Endodermal cell (in vitro differentiated cells): ENCODE measurements around the gene LAMTOR4. TPM values are rescaled to one million over a fixed set of nuclear protein-coding genes. Genes with fewer than 3 reads are reported as not detected.

ENCODE experiments used
- DNase-seq: peaks from one replicate; pipeline ENCODE4 v3.0.0-alpha.2; 2017
- H3K27ac ChIP-seq: 2 replicates; pipeline ENCODE4 v1.5.1; 2013; ENCODE audit warnings: mild to moderate bottlenecking, low read depth, low read length, moderate library complexity
- H3K27me3 ChIP-seq: 2 replicates; pipeline ENCODE4 v1.6.1; 2013; ENCODE audit warnings: mild to moderate bottlenecking, low read length, moderate library complexity; ENCODE audit not compliant: insufficient read depth, control insufficient read depth, poor library complexity, severe bottlenecking
- H3K36me3 ChIP-seq: 2 replicates; pipeline ENCODE4 v1.7.0; 2013; ENCODE audit warnings: mild to moderate bottlenecking, low read length, moderate library complexity; ENCODE audit not compliant: control insufficient read depth, insufficient read depth
- H3K4me1 ChIP-seq: one replicate; pipeline ENCODE4 v1.7.0; 2013; ENCODE audit warnings: low read length; ENCODE audit not compliant: control insufficient read depth, insufficient read depth
- H3K4me3 ChIP-seq: 2 replicates; pipeline ENCODE4 v1.5.1; 2013; ENCODE audit warnings: mild to moderate bottlenecking, low read length, moderate library complexity
- H3K9ac ChIP-seq: 2 replicates; pipeline ENCODE4 v1.6.1; 2013; ENCODE audit warnings: mild to moderate bottlenecking, low read length, moderate library complexity; ENCODE audit not compliant: poor library complexity, severe bottlenecking; ENCODE audit errors: extremely low read depth
- H3K9me3 ChIP-seq: 2 replicates; pipeline ENCODE4 v1.6.1; 2013; ENCODE audit warnings: mild to moderate bottlenecking, low read length, moderate library complexity; ENCODE audit not compliant: control insufficient read depth
- H3K27ac Mint-ChIP-seq: 2 replicates; pipeline ENCODE4 v1.8.0; 2020; ENCODE audit warnings: mixed read lengths
- H3K27me3 Mint-ChIP-seq: 2 replicates; pipeline ENCODE4 v1.8.0; 2021; ENCODE audit warnings: mild to moderate bottlenecking, mixed read lengths; ENCODE audit not compliant: insufficient read depth
- H3K36me3 Mint-ChIP-seq: 2 replicates; pipeline ENCODE4 v1.8.0; 2020; ENCODE audit warnings: low read depth, mixed read lengths
- H3K4me1 Mint-ChIP-seq: 2 replicates; pipeline ENCODE4 v1.8.0; 2020; ENCODE audit warnings: mixed read lengths
- H3K4me3 Mint-ChIP-seq: 2 replicates; pipeline ENCODE4 v1.8.0; 2020; ENCODE audit warnings: mild to moderate bottlenecking, moderate library complexity, mixed read lengths
- H3K9me3 Mint-ChIP-seq: 2 replicates; pipeline ENCODE4 v1.8.0; 2020; ENCODE audit warnings: mild to moderate bottlenecking, mixed read lengths
- WGBS, 2 experiments: methylation state at CpG; one replicate each; pipeline versions ENCODE4 v1.1.5 to v1.1.7; 2013; ENCODE audit warnings: missing lambda C conversion rate in 2 of 2, mixed read lengths in 1 of 2; ENCODE audit not compliant: insufficient coverage in 1 of 2, insufficient read length in 1 of 2; 5-methylcytosine and 5-hydroxymethylcytosine counted together
- total RNA-seq, 2 donors: library from RNA; stranded (reverse); fragmentation: NEBNext Ultra II Directional in 1 of 2; extraction: Animal tissue kit (Norgen Biotek cat#: 25700) in 1 of 2; gene quantifications; 2 replicates in 1 of 2; 3 replicates in 1 of 2; pipeline ENCODE4 v1.2.1, GENCODE V29; 2021
- TF ChIP-seq, protein P1 (sequence below): fragments of 200-600 bp; sonication (generic); conservative IDR thresholded peaks from 2 replicates; pipeline ENCODE4 v1.5.0; 2021; ENCODE audit warnings: antibody characterized with exemption, mild to moderate bottlenecking

Gene LAMTOR4
- total RNA-seq, 2 donors from 2014 or later, result 155 to 188 TPM

DNA sequence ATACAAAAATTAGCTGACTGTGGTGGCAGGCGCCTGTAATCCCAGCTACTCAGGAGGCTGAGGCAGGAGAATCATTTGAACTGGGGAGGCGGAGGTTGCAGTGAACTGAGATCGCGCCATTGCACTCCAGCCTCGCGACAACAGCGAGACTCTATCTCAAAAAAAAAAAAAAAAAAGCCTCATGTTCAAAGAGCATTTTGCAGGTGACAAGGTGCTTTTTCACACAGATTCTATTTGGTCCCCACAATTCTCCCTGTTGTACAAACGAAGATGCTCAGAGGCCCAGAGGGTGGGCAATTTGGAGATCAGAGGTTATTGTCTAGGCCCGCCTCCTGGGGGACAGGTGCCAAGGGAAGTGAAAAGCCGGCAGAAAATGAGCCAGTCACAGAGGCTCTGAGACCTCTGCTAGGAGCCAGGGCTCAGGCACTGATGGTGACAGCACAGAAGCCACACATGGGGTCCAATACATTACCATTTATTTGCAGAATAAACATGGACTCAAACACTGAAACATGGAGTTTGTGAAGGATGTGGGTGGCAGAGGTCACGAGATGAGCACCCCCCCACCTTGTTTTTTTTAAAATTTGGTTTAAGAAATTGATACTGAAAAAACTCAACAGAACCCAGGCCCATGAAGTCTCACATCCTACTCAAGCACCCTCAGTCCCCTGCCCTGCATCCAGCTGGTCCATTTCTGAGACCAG, 20.6 kb downstream of the LAMTOR4 start:
- H3K9me3 ChIP-seq, result no peaks in the 10 kb centered on the region
- H3K27me3 ChIP-seq, result no peaks in the 10 kb centered on the region
- H3K27me3 Mint-ChIP-seq, result peaks cover 32% of the 10 kb centered on the region
- peaks cover 9% of the 10 kb centered on the region for H3K4me1 ChIP-seq
- no peak overlapping the region for H3K27ac Mint-ChIP-seq
- no peak overlapping the region for H3K4me3 ChIP-seq
- no peak overlapping the region for H3K27ac ChIP-seq
- no peaks in the 10 kb centered on the region for H3K9me3 Mint-ChIP-seq
- H3K36me3 Mint-ChIP-seq, result peaks cover 10% of the 10 kb centered on the region
- peak; percentile 45 for DNase-seq
- WGBS, 2 experiments, result 83 to 85% methylated on average over 10 to 11 of the region's 11 CpGs
- no peaks in the 10 kb centered on the region for H3K36me3 ChIP-seq
- no peak overlapping the region for H3K9ac ChIP-seq
- H3K4me3 Mint-ChIP-seq, result no peak overlapping the region
- TF ChIP-seq, protein P1, sequence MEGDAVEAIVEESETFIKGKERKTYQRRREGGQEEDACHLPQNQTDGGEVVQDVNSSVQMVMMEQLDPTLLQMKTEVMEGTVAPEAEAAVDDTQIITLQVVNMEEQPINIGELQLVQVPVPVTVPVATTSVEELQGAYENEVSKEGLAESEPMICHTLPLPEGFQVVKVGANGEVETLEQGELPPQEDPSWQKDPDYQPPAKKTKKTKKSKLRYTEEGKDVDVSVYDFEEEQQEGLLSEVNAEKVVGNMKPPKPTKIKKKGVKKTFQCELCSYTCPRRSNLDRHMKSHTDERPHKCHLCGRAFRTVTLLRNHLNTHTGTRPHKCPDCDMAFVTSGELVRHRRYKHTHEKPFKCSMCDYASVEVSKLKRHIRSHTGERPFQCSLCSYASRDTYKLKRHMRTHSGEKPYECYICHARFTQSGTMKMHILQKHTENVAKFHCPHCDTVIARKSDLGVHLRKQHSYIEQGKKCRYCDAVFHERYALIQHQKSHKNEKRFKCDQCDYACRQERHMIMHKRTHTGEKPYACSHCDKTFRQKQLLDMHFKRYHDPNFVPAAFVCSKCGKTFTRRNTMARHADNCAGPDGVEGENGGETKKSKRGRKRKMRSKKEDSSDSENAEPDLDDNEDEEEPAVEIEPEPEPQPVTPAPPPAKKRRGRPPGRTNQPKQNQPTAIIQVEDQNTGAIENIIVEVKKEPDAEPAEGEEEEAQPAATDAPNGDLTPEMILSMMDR, result no peak
- peaks cover 39% of the 10 kb centered on the region for H3K4me1 Mint-ChIP-seq

DNA sequence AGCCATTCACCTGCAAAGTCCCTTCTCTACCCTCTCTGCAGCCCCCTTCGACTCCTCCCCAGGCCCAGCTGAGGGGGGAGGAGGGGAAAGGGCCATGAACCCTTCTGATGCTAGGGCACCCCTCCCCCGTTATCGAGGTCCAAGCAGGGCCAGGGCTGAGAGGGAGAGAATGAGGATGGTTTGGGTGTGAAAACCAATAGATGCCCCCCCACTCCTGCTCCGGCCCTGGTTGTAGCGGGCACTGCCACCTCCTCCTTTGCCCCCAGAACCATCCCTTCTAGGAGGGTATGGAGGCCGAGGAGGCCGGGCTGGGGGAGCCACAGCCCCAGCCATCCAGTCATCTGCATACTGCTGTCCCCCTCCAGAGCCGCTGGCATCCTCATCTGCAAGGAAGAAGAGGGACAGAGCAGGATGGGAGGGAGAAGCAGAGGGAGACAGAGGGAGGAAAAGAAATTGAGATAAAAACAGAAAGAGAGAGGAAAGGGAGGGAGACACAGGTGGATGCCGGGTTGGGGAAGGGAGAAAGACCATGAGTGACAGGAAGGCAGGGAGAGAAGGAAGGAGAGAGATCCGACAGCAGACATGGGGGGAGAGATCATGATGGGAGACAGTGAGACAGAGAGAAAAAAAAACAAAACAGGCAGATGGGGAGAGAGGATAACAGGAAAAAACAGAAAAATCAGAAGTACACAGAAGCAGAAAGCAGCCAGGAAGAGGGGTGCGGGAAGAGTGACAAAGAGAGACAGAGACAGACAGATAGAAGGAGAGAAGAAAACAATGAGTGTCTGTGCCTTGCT, 21.6 kb downstream of the LAMTOR4 start:
- Mint-ChIP-seq H3K4me1 (peaks cover 39% of the 10 kb centered on the region), H3K36me3 (peaks cover 19% of the 10 kb centered on the region), H3K27ac (no peak overlapping the region), H3K9me3 (no peaks in the 10 kb centered on the region), H3K27me3 (peaks cover 31% of the 10 kb centered on the region), H3K4me3 (peak overlapping the region; percentile 41)
- Histone ChIP-seq H3K9me3 (no peaks in the 10 kb centered on the region), H3K4me3 (peak overlapping the region; percentile 58), H3K36me3 (no peaks in the 10 kb centered on the region), H3K27me3 (no peaks in the 10 kb centered on the region), H3K27ac (no peak overlapping the region), H3K9ac (no peak overlapping the region), H3K4me1 (peaks cover 9% of the 10 kb centered on the region)
- 80 to 88% methylated on average over 3 to 11 of the region's 11 CpGs for WGBS, 2 experiments
- TF ChIP-seq, protein P1, result no peak
- DNase-seq, result no peak

GRCh38 chr7:100171087-100171681, 22.5 kb downstream of the LAMTOR4 start:
- Mint-ChIP-seq H3K27ac (no peak overlapping the region), H3K27me3 (peaks cover 28% of the 10 kb centered on the region), H3K4me3 (peak overlapping the region; percentile 41), H3K4me1 (peaks cover 42% of the 10 kb centered on the region), H3K9me3 (no peaks in the 10 kb centered on the region), H3K36me3 (peaks cover 20% of the 10 kb centered on the region)
- DNase-seq, result peak; percentile 87
- TF ChIP-seq, protein P1, result no peak
- Histone ChIP-seq H3K4me3 (peak overlapping the region; percentile 58), H3K4me1 (peaks cover 9% of the 10 kb centered on the region), H3K9me3 (no peaks in the 10 kb centered on the region), H3K27me3 (no peaks in the 10 kb centered on the region), H3K36me3 (no peaks in the 10 kb centered on the region), H3K9ac (no peak overlapping the region), H3K27ac (no peak overlapping the region)
- 12 to 20% methylated on average over 19 to 61 of the region's 61 CpGs for WGBS, 2 experiments
